Glomerular visceral epithelial cell (primary cell): ENCODE results near the gene ADIRF.
"Not testable (repeated sequence)": the region's sequence is repeated elsewhere in the genome, so short reads cannot be mapped to it uniquely, and the experiment has no call there.

Experiments
- DNase-seq: peaks from one replicate; pipeline ENCODE4 v3.0.0-alpha.2; 2016; ENCODE audit errors: extremely low spot score

Gene ADIRF

DNA sequence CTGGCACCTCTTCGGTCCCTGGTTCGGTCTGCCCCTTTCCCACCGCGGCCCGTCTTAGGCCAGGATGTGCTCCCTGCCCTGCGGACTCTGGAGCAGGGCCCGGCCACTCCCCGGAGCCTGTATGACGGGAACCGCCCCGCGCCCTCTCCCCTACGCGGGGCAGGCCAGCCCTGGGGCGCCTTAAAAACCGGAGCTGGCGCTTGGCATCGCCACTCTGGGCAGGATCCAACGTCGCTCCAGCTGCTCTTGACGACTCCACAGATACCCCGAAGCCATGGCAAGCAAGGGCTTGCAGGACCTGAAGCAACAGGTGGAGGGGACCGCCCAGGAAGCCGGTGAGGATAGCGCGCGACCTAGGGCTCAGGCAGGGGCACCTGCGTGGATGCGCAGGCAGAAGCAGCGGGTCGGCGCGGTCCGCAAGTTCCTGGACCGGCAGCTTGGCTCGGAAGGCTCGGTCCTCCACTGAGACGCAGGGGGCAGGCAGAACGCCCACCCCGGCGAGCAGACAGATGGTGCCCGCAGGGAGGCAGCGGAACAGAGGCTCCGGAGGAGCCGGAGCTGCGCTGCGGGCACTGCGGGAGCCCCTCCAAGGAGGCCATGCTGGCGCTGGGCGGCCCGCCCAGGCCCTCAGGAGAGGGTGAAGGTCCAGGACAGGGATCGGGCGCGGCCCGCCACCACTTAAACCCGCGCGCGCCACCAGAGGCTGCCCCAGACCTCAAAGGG, at the start of gene ADIRF:
TSS of gene ADIRF (plus strand) at position 212 of the 723 bp plus-strand sequence. CDS start at position 275, 63 bp downstream.
- no peak for DNase-seq

DNA sequence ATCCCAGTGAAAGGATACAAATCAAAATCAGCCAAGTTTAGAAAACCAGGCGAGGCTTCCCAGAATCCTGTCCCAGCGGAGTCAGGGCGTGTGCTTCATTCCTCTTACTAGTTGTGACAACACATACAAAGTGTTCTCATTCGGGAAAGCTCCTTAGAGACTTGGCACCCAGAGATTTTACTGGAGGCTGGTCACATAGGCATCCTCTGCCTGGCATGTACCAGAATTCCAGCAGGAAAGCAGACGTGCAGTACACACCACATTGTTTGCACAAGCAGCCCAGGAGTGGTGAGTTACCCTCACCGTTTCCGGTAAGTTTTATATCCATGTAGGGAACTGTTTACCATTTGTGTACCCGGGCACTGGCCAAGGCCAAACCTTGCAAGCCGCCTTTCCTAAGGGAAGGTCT, 45.7 kb upstream of the ADIRF start:
- DNase-seq: no peak

DNA sequence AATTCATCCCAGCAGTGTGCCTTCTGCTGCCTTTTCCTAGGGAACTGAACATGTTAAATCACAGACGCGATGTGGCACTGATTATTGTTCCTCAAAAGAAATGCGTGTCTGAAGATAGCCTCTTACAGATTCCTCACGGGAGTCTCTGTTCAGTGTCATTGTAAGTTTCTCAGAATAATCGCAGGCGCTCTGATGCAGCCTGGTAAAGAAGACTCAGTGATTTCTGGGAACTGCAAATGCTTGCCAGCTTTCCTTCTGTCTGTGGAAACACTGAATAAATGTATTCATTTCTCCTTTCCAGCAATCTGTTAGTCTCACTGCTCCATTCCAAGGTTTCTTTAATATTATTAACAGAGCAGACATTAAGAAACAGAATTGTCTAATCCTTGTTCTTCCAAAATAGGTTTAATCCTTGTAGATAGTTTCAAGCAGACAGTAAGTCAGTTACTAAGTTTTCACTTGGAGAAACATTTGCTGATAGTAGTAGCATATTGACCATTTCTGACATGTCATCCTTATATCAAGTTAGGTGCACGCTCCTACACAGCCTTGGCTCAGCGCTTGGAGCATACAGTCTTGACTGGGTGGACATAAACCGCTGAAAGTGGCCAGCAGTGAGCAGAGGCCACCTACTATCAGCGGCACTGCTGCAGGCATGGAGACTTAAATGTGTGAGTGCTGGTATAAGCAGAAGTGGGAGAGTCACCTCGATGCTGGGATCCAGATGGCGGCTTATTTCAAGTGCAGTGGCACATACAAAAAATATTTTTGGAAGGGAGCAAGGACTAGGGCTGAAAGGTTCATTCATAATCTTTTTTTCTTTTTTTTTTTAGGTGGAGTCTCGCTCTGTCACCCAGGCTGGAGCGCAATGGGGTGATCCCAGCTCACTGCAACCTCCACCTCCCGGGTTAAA, 38.6 kb upstream of the ADIRF start:
- DNase-seq: no peak

DNA sequence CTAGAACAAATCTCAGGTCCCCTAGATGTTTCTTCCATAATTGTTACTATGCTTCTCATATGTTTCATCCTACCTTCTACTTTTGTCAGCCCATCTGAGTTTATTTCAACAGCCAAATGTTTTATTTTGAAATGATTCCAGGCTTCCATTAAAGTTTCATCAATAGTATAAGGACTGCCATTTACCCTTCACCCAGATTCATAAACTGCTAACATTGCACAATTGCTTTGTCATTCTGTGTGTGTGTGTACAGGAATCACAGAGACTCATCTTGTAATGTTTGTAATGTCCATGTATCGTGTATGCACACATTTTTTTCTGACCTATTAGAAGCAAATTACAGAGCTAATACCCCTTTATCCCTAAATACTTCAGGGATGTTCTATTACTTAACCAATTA, 36.4 kb upstream of the ADIRF start:
- no peak for DNase-seq

DNA sequence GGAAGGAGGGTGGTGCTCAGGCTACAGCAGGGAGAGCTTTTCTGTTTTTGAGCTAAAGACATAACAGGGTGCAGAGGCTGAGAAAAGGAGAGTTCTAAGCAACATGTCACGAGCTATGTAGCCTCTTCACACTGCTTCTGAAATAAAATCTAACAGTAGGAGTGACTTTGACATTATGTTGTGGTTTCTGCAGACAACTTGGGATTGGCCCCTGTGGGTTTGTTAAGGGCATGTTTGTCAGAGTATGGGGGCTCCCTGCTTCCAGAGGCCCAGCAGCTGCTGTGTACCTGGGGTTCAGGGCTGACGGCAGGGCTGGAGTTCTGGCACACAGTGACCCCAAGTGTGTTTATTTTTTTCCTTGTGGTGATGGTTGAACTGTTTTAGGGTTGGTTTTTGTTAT, 35.6 kb upstream of the ADIRF start:
- DNase-seq: no peak

DNA sequence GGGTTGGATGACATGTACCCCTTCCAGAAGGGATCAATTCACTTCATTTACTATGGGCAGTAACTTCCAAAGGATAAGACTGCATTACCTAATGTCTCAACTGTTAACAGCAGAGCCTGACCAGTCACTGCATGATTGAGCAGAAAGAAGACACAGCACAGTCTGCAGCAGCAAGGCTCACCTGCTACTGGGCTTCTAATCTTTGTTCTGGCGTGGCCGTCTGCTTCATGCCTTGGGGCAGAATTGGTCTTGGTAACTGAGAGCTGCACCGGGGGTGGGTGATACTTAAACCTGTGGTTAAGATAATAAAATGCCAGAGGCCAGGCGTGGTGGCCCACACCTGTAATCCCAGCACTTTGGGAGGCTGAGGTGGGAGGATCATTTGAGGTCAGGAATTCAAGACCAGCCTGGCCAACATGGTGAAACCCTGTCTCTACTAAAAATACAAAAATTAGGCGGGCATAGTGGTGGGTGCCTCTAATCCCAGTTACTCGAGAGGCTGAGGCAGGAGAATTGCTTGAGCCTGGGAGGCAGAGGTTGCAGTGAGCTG, 34.0 kb upstream of the ADIRF start:
- DNase-seq: not testable (repeated sequence)

DNA sequence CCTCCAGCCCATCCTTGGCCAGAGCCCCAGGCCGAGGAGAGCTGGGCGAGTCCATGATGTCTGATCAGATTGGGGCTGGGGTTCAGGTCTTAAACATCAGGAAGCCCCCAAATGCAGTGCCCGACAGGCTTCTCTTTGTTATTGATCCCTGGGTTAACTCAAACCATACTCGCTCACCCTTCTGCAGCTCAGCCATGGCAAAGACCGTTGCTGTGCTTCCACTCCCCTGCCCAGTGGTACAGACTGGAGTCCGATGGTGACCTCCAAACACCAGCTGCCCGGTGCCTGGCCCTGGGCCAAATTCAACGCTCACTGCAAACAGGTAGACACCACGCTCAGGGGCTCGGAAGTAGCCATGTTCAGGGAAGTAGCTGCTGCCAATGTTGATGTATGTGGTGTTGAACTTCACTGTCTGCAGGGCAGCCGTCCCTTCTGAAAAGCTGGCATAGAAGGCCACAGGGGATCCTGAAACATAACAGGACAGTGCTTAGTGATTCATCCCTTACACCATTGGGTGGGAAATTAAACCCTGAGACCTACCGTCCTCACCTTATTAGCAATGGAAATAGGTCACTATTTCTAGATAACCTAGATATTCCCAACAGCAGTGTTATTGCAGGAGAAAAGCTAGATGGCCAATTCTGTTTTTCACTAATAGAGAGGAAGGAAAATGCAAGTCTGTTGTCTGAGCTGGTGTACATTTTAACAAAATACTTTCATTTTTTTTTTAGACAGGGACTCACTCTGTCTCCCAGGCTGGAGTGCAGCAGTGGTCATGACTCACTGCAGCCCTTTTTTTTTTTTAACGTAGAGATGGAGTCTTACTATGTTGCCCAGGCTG, 31.4 kb upstream of the ADIRF start:
- DNase-seq: no peak

DNA sequence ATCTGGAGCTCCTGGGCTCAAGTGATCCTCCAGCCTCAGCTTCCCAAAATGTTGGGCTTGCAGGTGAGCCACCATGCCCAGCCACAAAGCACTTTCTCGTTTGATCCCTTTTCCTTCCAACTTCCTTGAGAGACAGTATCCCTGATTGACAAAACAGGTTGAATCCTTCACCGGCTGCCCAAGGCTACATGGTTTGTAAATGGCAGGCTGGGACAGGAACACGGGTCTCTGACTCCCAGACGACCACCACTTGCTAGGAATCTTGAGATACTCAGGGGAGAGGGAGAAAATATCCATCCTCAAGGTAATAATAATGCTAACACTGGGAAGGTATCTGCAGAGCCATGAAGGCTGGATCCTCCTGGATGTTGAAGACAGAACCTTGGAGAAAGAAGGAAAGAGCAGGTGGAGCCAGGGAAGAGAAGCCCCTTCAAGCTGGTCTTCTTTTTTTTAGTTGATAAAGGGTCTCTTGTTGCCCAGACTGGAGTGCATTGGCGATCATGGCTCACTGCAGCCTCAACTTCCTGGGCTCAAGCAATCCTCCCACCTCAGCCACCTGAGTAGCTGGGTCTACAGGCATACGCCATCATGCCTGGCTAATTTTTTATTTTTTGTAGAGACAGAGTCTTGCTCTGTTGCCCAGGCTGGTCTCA, 30.7 kb upstream of the ADIRF start:
- no peak for DNase-seq

DNA sequence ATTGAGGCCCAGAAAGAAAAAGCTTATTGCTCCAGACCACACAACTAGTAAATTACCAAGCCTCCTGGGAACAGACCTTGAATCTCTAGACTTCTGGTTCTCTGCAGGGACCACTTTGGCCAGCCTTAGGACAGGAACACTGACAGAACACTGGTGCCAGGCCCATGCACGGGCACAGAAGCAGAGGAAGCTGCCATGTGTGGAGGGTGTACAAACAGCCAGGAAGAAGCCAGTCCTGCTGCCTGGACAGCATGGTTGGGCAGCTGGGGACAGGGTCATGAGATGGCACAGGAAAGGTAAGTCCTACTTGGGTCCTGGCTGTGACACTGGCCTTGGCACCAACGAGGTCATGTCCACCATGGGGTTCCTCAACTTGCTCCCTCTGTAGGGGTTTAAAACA, 30.0 kb upstream of the ADIRF start:
- DNase-seq: no peak

DNA sequence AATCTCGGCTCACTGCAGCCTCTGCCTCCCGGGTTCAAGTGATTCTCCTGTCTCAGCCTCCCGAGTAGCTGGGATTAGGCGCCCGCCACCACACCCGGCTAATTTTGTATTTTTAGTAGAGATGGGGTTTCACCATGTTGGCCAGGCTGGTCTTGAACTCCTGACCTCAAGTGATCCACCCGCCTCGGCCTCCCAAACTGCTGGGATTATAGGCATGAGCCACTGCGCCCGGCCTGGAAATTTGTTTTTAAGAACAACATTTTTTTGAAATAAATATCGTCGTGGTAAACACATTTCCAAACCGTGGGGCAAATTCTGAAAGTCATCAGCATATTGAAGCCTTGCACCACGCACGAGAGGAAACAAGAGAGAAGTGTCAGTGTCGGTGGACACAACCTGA, 28.2 kb upstream of the ADIRF start:
- DNase-seq: not testable (repeated sequence)

DNA sequence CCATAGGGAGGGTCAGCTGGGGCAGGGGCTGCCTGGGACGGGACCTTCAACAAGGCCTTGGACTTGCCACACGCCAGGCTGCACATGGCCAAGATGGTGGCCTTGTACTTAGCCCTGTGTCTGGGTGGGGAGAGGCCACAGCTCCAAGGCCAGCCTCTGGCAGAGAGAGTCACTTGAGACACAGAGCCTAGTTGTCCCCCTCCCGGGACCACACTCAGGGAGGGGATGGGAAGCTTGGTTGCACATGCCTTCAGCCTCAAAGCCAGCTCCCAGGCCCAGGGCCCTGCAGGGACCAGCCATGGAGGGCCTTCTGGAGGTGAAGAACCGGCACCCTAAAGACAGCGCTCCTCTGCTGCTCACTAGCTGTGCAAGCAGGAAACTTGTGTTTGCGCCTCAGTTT, 27.6 kb upstream of the ADIRF start:
- DNase-seq: no peak

DNA sequence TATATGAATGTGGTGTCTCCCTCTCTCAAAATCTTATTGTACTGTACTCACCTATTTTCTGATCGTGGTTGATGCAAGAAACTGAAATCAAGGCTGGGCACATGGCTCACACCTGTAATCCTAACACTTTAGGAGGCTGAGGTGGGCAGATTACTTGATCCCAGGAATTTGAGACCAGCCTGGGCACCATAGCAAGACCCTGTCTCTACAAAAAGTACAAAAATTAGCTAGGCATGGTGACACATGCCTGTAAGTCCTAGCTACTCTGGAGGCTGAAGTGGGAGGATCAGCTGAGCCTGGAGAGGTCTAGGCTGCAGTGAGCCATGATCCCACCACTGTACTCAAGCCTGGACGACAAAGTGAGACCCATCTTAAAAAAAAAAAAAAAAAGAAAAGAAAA, 26.9 kb upstream of the ADIRF start:
- DNase-seq: no peak

DNA sequence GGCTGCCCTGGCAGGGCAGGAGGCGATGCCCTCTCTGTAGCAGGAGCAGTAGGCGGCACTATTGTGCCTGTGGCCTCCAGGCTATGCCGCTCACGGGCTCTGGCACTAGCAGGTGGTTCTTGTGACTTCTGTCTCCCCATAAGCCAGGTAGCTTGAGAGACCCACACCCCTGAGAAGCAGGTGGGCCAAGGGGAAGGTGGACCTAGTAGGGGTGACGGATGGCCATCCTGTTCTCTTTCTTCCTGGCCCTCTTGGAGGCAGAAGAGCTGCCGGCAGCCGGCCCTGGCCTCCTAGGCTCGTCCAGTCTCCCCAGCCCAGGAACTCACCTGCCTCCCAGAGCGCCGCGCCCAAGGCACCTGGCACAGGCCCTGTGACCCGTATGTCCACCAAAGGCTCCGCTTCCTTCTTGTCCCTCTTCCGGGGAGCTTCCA, 26.3 kb upstream of the ADIRF start:
- no peak for DNase-seq

DNA sequence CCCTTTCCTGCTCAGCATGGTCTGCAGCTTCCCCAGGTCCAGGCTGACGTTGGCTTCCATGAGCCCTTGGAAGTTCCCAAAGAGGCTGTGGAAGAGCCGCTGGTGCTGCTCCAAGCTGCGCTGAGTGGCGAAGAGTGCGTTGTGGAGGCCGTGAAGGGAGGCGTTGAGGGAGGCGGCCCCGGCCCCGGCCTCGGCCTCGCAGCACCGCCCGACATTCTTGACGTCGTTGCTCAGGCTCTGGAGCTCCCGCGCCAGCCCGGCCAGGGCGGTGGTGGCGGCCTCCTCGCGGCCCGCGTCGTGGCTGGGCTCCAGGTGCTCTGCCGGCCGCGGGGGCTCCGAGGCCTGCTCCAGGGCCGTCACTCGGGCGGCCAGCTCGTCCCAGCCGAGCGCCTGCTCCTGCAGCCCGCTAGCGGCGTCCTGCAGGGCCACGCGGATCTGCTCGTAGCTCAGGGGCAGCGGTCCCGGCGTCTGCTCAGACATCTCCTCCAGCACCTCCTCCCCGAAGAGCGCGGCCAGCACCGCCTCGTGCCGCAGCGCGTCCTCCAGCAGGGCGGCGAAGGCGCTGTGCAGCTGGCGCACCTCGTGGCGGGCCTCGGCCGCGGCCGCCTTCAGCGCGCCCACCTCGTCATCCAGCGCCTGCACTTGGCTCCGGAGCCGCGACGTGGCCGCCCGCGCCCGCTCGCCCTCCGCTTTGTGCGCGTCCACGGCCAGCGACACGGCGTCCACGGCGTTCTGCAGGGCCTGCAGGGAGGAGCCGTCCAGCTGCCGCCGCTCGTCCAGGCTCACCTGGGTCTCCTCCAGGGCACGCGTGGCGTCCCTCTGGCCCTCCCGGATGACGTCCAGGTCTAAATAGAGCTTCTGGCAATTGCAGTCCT, 25.6 kb upstream of the ADIRF start:
- DNase-seq: no peak

DNA sequence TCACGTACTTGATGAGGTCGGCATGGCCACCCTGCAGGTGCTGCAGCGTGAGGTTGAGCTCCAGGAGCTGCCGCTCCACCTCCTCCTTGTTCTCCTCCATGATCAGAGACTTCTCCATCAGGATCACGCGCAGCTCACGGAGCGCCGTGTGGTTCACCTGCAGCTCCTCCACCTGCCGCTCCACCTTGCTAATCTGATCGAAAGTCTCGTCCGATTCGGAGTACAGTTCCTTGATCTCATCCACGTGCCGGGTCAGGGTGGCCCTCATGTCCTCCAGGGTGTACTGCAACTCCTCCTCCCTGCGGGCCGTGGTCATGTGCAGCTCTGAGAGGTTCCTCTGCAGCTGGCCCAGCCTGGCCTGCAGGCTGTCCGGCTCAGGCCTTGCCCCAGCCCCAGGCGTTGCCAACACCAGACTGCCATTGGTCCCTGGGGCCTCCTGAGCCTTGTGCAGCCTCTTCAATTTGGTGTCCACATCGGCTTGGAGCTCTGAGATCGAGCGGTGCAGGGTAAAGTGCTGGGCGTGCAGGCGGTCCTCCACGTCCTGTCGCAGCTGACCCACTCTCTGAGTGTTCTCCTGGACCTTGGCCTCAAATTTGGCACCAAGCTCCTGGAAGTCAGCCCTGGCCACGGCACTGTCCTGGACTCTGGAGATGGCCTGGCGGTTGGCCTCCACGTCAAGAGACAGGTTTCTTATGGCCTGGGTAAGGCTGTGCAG, 24.8 kb upstream of the ADIRF start:
- no peak for DNase-seq

DNA sequence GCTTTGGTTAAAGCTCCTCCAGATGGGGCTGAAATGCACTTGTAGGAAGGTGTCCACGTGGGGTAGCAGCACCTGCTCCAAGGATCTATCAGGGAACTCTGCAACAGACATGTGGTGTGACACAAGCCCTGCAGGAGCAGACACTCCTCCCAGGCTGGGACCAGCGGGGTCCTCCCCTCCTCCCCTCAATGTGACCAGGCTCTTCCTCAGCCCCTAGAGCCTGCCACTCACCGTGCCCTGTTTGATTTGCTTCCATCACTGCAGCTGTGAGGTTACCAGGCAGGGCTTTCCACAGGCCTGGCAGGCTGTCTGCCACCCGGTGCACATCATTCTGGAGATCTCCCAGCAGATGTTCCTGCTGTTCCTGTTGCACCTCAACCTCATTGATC, 24.3 kb upstream of the ADIRF start:
- DNase-seq: no peak

DNA sequence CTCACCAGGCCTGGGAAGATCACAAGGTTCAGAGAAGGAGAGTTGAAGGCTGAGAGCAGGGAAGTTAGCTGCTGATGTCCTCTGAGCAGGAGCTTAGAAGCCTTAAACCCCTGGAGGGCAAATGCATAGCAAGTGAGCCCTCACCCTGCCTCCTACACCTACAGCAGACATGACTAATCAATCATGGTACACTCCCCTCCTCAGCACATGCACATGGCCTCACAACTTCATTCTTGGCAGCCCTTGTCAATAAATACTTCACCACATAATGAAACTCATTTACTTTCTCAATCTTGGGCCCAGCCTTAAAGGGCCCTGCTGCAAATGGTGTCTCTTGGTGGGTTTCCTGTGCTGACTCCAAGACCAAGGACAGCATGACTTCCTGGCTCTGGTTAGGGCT, 23.8 kb upstream of the ADIRF start:
- DNase-seq: no peak

DNA sequence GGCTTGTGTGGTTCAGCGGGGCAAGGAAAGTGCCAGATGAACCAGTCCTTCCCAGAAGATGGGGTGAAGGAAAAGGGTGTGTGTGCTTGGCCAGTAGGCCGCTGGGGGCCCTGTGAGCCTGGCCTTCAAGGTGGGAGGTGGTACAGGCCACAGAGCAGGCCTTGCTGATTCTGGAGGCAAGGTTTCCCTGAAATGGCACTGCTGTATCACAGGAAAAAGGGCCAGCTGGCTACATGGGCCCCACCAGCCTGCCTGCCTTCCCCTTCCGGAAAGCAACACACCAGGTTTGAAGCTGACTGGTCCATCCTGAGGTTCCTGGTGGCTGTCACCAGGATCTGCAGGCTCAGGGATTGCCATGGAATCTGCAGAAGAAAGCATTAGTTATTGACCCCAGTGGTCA, 23.4 kb upstream of the ADIRF start:
- no peak for DNase-seq

DNA sequence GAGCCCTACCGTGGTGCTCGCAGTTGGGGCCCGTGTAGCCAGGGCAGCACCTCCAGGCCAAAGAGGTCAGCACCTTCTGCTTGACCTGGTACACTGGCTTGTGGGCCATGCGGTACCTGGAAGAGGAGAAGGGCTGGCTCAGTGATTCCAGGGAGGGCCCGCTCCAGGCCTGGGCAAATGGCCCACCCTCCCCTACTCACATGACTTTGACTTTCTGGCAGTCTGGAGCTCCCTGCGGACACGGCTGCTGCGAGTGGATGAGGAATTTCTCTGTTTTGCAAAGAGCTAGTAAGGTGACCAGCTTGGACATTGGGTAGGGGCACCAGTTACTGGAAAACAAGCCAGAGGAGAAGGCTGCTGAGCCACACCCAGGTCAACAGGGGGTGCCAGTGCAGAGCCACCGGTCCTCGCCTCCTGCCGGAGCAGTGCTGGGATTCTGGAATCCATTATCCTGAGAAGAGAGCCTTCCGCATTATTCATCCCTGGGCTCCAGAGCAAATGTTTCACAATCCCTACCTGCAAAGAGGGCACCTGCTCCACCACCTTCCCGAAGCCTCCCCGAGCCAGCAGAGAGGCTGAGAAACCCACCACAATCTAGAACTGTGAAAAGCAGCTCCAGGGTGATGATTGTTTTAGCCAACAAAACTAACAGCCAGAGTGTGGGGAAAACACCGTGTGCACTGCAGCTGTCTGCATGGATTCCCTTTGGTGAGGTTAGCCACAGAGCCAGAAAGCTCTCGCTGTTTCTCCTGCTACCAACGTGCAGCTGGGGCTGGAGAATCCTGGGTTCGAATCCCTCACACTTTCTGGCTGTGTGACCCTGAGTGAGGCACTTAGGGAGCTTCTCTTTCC, 22.7 kb upstream of the ADIRF start:
- no peak for DNase-seq
